Calu3 (cell line): Measurements from ENCODE around the gene ANO9. TPM values are rescaled to one million over a fixed set of nuclear protein-coding genes. Genes with fewer than 3 reads are reported as not detected.

Source experiments
- BruUV-seq: library from RNA; stranded (reverse); fragments of 400-500 nt; replicated peaks from 2 replicates; lab custom pipeline; 2021; lab: Mats Ljungman, UMichigan
- CTCF ChIA-PET: fragments of 300-600 bp; sonication (Branson Sonifier 250); formaldehyde crosslinking; loops from one replicate; lab custom pipeline; 2022; ENCODE audit warnings: antibody characterized with exemption; lab: Charles Lee
- DNase-seq: peaks from one replicate; pipeline ENCODE4 v3.0.0; 2022
- H3K27ac Mint-ChIP-seq: one replicate; pipeline ENCODE4 v1.8.0; 2022; ENCODE audit warnings: mixed read lengths; ENCODE audit not compliant: unreplicated experiment
- H3K27me3 Mint-ChIP-seq: one replicate; pipeline ENCODE4 v1.8.0; 2022; ENCODE audit warnings: mixed read lengths; ENCODE audit not compliant: unreplicated experiment
- H3K36me3 Mint-ChIP-seq: one replicate; pipeline ENCODE4 v1.8.0; 2022; ENCODE audit warnings: mild to moderate bottlenecking, moderate library complexity, mixed read lengths; ENCODE audit not compliant: insufficient read depth, unreplicated experiment
- H3K4me1 Mint-ChIP-seq: one replicate; pipeline ENCODE4 v1.8.0; 2022; ENCODE audit warnings: mild to moderate bottlenecking, low read depth, mixed read lengths; ENCODE audit not compliant: unreplicated experiment
- H3K4me3 Mint-ChIP-seq: one replicate; pipeline ENCODE4 v1.8.0; 2022; ENCODE audit warnings: mild to moderate bottlenecking, low read depth, moderate library complexity, mixed read lengths; ENCODE audit not compliant: unreplicated experiment
- H3K9me3 Mint-ChIP-seq: one replicate; pipeline ENCODE4 v1.8.0; 2022; ENCODE audit warnings: low read depth, mixed read lengths; ENCODE audit not compliant: unreplicated experiment
- CTCF ChIP-seq: fragments of 200-600 bp; IDR thresholded peaks from one replicate; pipeline ENCODE4 v1.8.0; 2022; ENCODE audit warnings: antibody characterized with exemption; ENCODE audit not compliant: unreplicated experiment
- intact Hi-C: fragments of 100-400 bp; cut with micrococcal nuclease; formaldehyde crosslinking; loops from one replicate; pipeline ENCODE4 v1.10.0; 2022; ENCODE audit not compliant: unreplicated experiment
- total RNA-seq: library from RNA; stranded (reverse); gene quantifications from 2 replicates; pipeline ENCODE4 v1.2.3, GENCODE V29; 2022

ANO9 gene
- total RNA-seq, 1 experiment from 2014 or later, result 27.2 TPM

- peaks cover 43% of the 10 kb centered on the region for H3K36me3 Mint-ChIP-seq
- no TSS peak for BruUV-seq
- H3K4me3 Mint-ChIP-seq, result peak overlapping the region; percentile 81
- H3K27ac Mint-ChIP-seq, result peak overlapping the region; percentile 75
- DNase-seq, result peak; percentile 74
- intact Hi-C loops, result no loop called here
- TF ChIP-seq CTCF, result no peak
- CTCF ChIA-PET, result no interaction called here
- H3K27me3 Mint-ChIP-seq, result no peaks in the 10 kb centered on the region
- H3K4me1 Mint-ChIP-seq, result peaks cover 13% of the 10 kb centered on the region
- no peaks in the 10 kb centered on the region for H3K9me3 Mint-ChIP-seq
Measured at GRCh38 chr11:450809-451451, 9.1 kb upstream of the ANO9 start.

DNA sequence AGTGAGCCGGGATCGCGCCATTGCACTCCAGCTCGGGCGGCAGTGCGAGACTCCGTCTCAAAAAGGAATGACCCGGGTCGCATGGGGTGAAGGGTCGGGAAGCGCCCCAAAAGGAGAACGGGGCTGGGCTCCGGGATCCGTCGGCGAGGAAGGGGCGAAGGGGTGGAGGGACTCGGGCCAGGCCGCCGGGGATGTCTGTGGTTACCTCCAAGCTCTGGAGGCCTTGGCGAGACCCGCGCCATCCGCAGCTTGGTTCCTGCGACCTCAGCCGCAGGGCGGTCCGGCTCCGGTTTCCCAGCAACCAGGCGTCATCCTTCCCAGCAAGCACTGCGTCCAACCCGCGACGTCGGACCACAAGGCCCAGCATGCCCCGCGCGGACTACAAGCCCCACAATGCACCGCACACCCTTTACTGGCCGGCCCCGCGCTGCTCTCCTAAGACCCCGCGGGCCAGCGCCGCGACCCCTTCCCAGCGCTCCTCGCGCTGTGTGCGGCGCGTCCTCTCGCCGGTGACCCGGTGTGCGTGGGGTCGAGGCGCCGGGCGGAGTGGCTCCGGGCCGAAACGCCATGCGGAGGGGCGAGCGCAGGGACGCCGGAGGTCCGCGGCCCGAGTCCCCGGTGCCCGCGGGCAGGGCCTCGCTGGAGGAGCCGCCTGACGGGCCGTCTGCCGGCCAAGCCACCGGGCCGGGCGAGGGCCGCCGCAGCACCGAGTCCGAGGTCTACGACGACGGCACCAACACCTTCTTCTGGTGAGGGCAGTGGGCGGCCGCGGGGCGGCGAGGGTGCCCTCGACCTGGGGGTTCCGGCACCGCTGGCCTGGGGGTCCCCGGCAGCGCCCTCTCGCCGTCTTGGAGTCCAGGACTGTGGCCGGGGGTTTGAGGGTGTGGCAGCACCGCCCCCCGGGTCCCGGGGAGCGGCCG is 8.3 kb upstream of the ANO9 start, which contains the start of gene PTDSS2:
Gene PTDSS2, plus strand, starts transcription at position 391 of the 920 bp plus-strand sequence. Its CDS starts 177 bp downstream, at position 568.
- H3K27me3 Mint-ChIP-seq, result no peaks in the 10 kb centered on the region
- peak within 1 kb of the TSS; percentile 81 for H3K4me3 Mint-ChIP-seq
- peaks cover 18% of the 10 kb centered on the region for H3K4me1 Mint-ChIP-seq
- intact Hi-C loops, result no loop called here
- TF ChIP-seq CTCF, result no peak
- H3K9me3 Mint-ChIP-seq, result no peaks in the 10 kb centered on the region
- DNase-seq, result peak; percentile 94
- BruUV-seq, result no TSS peak
- peaks cover 43% of the 10 kb centered on the region for H3K36me3 Mint-ChIP-seq
- peak within 1 kb of the TSS; percentile 75 for H3K27ac Mint-ChIP-seq
- CTCF ChIA-PET, result interaction anchor here (0.6 to 0.7 kb wide), 3 partner anchors 19 to 139 kb away, joined by 3 to 4 read pairs (median 3); no protein-coding TSS in a partner anchor

GRCh38 chr11:447923-448731 is 6.3 kb upstream of the ANO9 start:
- peak overlapping the region; percentile 73 for H3K27ac Mint-ChIP-seq
- intact Hi-C loops, result no loop called here
- H3K9me3 Mint-ChIP-seq, result no peaks in the 10 kb centered on the region
- BruUV-seq, result no TSS peak
- H3K4me3 Mint-ChIP-seq, result peak overlapping the region; percentile 81
- peaks cover 18% of the 10 kb centered on the region for H3K4me1 Mint-ChIP-seq
- H3K36me3 Mint-ChIP-seq, result peaks cover 48% of the 10 kb centered on the region
- no peaks in the 10 kb centered on the region for H3K27me3 Mint-ChIP-seq
- peak; percentile 86 for TF ChIP-seq CTCF
- DNase-seq, result peak; percentile 96
- CTCF ChIA-PET, result interaction anchor here (0.6 to 1.8 kb wide), 10 partner anchors 9 to 190 kb away, joined by 3 to 9 read pairs (median 3); partner anchors contain the start of gene PKP3

GRCh38 chr11:446891-447290 is 5.1 kb upstream of the ANO9 start:
- intact Hi-C loops, result no loop called here
- CTCF ChIA-PET, result interaction anchor here (0.6 kb wide), 1 partner anchor 139 kb away, joined by 4 read pairs; the partner anchor contains the start of gene IFITM2
- no peaks in the 10 kb centered on the region for H3K27me3 Mint-ChIP-seq

More at GRCh38 chr11:446891-447290, 5.1 kb upstream of the ANO9 start:
- no peak for DNase-seq
- H3K36me3 Mint-ChIP-seq, result peaks cover 48% of the 10 kb centered on the region
- no peaks in the 10 kb centered on the region for H3K9me3 Mint-ChIP-seq
- H3K4me1 Mint-ChIP-seq, result peaks cover 18% of the 10 kb centered on the region
- no TSS peak for BruUV-seq
- no peak overlapping the region for H3K27ac Mint-ChIP-seq
- H3K4me3 Mint-ChIP-seq, result no peak overlapping the region
- TF ChIP-seq CTCF, result no peak
